Airway epithelial cell (primary cell): ENCODE measurements around the gene RDM1. TPM values are rescaled to one million over a fixed set of nuclear protein-coding genes. Genes with fewer than 3 reads are reported as not detected.

Source experiments
- total RNA-seq: library from RNA; depleted of rRNA; stranded (reverse); fragments of >200 nt; gene quantifications from 2 replicates; pipeline ENCODE4 v1.2.3, GENCODE V29; 2015

The RDM1 gene
- total RNA-seq, result 3.1 and 4.6 TPM in 2 replicates

GRCh38 chr17:35930211-35931065 is at the start of gene RDM1:
RDM1 (minus strand) TSS chr17:35930773; CDS start chr17:35930727, 46 bp downstream.

GRCh38 chr17:35943537-35943936 is 13.0 kb upstream of the RDM1 start, which contains the start of gene LYZL6:
LYZL6 (minus strand) TSS chr17:35943713; CDS start chr17:35939356, 4,357 bp downstream.

GRCh38 chr17:35879773-35880654 is 50.6 kb downstream of the RDM1 start, which contains the start of gene CCL5:
CCL5 (minus strand) TSS chr17:35880360.

GRCh38 chr17:35868737-35869136 is 61.8 kb downstream of the RDM1 start, which contains the start of gene HEATR9:
HEATR9 (minus strand) TSS chr17:35868891; CDS start chr17:35868742, 149 bp downstream.

Other genes starting within 250 kb of the RDM1 start
- gene RASL10B, start 199.1 kb downstream of the RDM1 start, total RNA-seq, result 0.35 and 0.60 TPM in 2 replicates
- 0.14 TPM in 1 of 2 replicates, not detected in the other for gene GAS2L2, start 177.5 kb downstream of the RDM1 start, total RNA-seq
- gene C17orf50, start 169.9 kb downstream of the RDM1 start, total RNA-seq, result not detected in 2 replicates
- gene MMP28, start 135.1 kb downstream of the RDM1 start, total RNA-seq, result 47.8 and 64.9 TPM in 2 replicates
- gene TAF15, start 121.3 kb downstream of the RDM1 start, total RNA-seq, result 19.7 and 35.0 TPM in 2 replicates
- gene HEATR9, start 61.9 kb downstream of the RDM1 start, total RNA-seq, result not detected in 2 replicates
- not detected in 2 replicates for gene CCL5, start 50.4 kb downstream of the RDM1 start, total RNA-seq
- not detected in 2 replicates for gene LYZL6, start 12.9 kb upstream of the RDM1 start, total RNA-seq
- gene CCL16, start 50.7 kb upstream of the RDM1 start, total RNA-seq, result not detected in 2 replicates
- gene CCL14, start 56.0 kb upstream of the RDM1 start, total RNA-seq, result not detected in 2 replicates
- not detected in 2 replicates for gene CCL15, start 70.8 kb upstream of the RDM1 start, total RNA-seq
- gene CCL23, start 87.2 kb upstream of the RDM1 start, total RNA-seq, result not detected in 2 replicates
- gene CCL18, start 133.5 kb upstream of the RDM1 start, total RNA-seq, result not detected in 2 replicates
- not detected in 2 replicates for gene CCL3, start 159.4 kb upstream of the RDM1 start, total RNA-seq
- not detected in 2 replicates for gene CCL4, start 173.1 kb upstream of the RDM1 start, total RNA-seq
- 0.88 and 2.5 TPM in 2 replicates for gene TBC1D3B, start 245.9 kb upstream of the RDM1 start, total RNA-seq